GM18520 (cell line): ENCODE measurements around the gene SRSF8.

Experiments
- ATAC-seq: cut with Tn5 transposase; IDR thresholded peaks from one replicate; pipeline ENCODE4 v1.9.1; 2021; ENCODE audit not compliant: unreplicated experiment

The SRSF8 gene

DNA sequence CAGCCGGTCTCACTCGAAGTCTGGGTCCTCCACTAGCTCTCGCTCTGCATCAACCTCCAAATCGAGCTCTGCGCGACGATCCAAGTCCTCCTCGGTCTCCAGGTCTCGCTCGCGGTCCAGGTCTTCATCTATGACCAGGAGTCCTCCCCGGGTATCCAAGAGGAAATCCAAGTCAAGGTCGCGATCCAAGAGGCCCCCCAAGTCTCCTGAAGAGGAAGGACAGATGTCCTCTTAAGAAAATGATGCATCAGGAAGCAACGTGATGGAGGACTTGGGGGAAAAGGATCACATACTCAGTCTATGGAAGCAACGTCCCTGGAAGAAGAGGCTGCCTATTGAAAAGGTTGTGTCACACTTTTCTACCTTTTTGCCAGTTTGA is 1.1 kb downstream of the SRSF8 start:
- no peak for ATAC-seq

DNA sequence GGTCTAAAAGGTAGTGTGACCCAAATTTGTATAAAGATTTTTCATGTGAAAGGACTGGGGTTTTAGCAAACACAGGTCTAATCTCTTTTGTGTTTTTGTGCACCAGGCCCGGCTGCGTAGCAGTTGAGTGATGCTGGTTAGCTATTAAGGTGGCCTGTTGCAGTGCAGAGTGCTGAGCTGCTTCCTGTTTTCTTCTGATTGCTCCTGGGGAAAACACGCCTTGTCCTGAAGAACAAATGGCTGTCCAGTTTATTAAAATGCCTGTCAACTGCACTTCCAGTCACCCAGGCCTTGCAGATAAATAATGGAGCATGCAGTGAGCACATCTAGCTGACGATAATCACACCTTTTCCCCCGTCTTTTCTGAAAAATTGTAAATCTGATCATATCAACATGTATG is 1.8 kb downstream of the SRSF8 start:
- peak; percentile 54 for ATAC-seq

DNA sequence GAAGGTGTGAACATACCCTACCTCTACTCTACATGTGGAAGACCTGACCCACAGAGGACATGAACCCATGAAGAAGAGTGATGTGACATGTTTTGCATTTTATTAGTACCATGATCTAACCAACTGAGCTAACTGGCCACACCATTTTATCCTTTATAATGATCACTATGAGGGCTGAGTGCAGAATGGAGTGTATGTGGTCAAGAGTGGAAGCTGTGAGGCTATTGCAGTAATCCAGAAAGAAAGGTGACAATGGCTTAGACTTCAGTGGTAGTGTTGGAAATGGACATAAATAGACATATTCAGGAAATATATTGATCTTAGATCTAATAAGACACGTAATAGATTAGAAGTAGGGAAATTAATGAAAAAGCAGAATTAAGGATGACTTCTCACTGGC is 3.8 kb downstream of the SRSF8 start:
- ATAC-seq: no peak

DNA sequence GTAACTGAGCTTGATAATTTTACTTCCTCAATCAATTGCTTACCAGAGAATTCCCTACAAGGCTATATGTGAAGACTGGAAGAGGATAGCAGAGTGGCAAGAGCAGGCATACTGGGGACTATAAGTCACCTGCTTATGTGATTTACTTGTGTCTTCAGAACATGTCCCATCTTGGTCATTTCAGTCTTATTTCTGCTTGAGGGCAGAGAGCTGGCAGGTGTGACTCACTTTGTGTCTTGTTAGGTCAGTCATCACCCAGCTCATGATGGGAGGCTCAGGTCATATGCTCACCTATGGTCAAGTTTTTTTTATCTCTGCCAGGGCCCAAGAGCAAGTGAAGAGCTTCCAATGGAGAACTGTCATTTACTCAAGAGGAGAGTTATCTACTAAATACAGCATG is 6.2 kb downstream of the SRSF8 start:
- ATAC-seq: no peak

DNA sequence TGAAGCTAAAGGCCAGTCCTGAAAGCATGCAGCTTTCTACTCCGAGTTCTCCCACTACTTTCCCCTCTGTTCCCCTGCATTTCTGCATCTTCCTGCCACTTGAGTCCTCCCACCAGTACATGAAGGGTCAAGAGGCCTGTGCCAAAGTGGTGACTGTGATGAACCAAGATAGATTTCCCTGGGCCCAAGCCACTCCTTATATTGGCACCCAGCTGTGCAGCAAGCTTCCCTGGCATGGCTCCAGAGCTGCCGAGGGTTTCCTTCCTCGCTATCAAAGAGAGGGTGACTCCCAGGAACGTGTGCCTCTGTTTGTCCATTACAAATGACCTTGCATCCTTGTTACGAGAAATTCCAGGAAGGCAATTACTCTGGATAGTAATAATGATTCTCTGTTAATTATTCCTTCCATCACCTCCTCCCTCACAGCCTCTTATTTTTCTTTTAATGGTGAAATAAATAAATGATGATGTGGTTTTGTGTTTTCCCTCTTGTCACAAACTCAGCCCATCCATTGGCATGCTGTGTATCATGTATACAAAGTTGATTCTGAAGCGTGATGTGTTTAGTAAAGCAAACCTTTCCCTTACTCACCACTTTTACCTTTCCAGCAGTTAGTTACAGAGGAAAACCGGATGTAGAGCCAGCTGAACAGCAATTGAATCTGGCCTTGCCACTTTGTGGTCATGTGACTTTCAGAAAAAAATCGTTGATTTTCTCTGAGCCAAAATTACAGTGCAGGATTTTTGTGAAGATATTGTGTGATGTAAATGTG is 8.3 kb downstream of the SRSF8 start:
- no peak for ATAC-seq

DNA sequence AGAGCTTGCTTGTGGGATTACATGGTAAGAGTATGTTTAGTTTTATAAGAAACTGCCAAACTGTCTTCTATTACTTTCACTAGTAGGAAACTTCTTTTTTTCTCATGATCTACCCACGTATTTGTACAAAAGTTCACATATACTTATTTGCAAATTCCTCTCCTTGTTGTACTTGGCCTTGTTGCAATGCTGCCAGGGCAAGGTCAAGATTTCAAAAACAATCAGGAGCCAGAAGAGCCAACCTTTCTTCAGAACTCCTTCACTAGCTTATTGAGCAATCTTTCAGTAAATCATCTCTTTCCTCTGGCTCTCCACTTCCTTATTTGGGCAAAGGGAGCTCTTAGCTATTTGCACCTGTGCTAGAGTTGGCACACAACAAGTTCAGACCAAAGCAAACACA is 9.7 kb downstream of the SRSF8 start:
- ATAC-seq: no peak

DNA sequence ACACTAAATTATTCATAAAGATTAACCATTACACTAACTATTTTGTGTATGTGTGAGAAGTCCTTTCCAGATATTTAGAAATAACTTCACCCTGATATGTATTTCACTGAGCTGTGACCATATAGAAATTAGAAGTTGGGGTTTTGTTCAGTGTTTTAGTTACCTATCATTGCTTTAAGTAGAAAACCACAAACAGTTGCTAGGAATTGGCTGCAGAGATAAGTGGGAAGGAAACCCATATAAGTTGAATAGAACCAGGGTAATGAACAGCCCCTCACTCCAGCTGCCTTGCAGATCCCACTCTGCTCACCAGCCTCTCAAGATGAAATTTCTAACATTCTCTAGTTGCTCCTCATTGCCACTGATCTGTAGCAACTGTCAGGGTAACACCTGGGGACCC is 10.3 kb downstream of the SRSF8 start:
- ATAC-seq: no peak

DNA sequence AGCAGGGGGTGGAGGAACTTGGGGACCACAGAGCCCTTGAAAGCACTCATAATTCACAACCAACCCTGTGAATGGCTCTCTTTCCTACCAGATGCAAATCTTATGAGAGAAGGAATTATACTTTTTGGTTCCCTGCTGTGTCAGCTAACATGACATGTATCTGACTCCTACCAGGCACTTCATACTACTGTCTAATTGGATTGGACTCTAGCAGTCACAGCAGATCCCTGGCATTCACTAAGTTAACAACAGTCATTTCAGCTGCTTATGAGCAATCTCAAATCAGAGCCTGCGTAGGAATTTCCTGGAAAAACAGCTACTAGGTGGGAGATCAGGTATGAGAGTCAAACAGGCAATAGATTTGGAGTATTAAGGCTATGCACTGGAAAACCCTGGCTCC is 11.8 kb downstream of the SRSF8 start:
- ATAC-seq: no peak

DNA sequence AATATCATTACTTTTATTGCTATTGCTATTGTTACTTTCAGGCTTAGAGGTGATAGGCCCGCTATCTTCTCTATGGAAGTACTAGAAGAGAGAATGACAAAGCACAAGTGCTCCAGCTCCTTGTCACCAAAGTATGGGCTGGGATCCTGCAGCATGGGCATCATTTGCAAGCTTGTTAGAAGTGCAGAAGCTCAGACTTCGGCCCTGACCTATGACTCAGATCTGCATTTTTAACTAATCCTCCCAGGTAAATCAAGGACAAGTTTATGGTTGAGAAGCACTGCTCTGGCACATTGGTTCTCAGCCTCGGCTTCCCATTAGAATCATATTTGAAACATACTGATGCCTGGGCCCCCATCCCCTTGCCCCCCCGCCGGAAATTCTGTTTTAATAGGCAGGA is 14.3 kb downstream of the SRSF8 start:
- no peak for ATAC-seq

DNA sequence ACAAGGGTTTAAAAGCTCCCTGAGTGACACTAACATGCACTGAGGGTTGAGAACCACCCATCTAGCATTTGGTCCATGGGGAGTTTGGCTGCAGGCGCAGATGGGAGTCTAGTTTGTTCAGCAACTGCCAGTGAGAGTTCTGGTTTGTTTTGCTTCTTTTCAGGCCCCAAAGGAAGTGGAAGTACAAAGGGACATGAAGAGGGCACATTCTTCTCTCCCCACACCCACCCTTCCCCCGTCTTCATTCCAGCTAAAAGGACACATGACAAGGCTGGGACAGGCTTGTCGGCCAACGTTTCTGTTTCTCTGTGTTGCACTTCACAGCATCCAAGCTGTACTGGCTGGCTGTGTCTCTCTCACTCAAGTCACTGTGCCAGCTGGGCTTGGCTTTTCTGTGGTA is 14.7 kb downstream of the SRSF8 start:
- no peak for ATAC-seq

DNA sequence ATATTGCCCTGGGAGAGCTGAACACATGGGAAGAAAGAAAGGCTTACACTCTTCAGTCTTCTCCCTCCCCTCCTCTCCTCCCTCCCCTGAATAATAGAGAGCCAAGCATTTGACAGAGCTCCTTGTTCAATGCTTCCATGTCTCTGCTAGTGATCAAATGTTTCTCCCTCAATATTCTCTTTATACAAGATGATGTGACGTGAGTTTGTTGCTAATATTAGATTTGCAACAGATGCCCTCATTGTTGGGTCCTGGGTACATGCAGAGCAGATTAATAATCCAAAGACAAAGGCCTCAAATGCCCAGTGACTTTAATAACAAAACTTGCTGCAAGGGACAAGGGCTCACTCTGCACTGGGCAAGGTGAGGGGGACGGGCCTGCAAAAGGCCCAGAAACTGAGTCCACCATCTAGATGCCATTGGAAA is 15.9 kb downstream of the SRSF8 start:
- ATAC-seq: no peak

DNA sequence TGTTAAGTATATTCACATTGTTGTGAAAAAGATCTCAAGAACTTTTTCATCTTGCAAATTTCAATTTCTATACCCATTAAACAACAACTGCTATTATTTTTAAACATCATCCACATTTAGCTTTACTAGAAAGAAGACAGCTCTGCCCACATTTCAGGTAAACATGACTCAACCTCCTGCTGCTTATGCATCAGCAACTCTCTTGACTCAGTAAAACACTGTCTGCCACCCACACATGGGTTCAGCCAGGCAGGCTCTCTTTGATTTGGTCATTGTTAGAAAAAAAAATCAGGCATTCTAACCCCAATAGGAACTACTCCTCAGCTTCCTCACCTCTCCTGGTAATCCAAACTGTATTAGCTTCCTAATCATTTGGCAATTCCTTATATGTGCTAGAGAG is 17.8 kb downstream of the SRSF8 start:
- peak; percentile 35 for ATAC-seq

DNA sequence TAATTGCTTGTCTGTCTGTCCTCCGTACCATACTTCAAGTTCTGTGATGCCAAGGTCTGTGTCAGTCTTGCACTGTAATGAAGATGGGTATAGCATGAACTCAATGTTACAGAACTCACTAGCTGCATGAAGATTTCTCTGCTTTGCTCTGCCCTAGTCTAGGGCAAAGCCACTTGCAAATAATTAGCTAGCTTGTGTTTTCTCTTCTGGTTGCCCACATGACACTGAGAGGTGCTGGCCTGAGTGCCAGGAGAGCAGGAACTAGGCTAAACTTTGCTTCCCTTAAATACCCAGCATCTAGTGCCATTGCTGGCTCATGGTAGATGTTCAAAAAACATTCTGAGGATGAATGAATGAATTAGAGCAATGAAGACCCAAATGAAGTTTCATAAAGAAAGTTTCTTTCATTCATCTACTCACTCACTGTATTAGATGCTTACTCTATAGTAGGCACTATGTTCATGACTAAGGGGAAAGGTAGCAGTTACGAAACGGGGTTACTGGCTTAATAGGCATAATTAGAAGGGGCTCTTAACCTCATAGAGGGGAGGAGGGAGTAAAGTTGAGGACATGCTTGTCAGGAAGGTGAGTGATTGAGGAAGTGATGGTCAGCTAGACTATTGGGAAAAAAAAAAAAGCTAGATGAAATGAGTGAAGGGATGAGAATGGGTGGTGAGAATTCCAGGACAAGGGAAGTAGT is 18.5 kb downstream of the SRSF8 start:
- ATAC-seq: peak; percentile 14

DNA sequence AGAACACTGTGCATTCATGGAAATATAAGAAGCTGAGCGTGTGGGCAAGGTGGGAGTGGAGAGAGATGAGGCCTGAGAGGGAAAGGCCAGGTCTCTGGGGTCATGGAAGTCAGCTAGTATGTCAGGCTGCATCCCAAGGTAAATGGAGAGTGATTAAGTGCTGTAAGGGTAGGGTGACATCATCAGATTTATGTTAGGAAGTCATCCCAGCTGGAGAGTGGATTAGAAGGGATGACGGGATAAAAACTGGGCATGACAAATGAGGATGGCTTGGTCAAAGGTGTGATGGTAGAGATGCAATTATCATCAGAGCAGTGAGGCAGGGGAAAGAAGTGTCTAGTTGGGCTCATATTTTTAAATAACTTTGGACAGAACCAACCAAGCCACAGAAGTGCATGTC is 19.4 kb downstream of the SRSF8 start:
- no peak for ATAC-seq

DNA sequence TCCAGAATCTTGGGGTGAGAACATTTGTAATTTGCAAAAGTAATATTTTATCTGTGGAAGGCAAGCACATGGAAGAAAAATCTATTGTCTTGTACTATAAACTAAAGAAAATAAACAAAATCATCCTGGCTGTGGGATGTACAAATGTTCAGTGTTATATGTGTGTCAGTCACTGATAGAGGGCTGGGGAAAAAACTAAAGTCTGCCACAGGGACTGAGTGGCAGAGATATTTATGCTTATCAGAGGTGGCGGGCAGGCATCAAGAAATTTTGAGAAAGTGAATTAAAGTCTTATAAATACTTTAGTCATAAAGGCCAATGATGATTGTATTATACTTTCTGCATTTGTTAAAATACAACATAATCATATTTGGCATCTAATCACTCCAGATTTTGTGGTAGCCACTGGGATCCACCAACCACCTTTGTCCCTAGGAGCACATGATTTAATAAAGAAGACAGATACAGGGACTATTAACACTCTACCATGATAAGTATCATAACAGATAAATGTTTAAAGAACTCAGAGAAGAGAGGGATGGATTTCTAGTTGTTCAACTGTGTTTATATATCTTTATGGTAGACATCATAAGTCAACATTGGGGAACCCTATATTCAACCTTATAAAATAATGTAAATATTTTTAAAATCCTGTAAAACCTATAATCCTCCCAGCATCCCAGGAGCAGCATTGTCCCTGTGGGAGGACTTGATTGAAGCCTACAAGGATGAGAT is 20.3 kb downstream of the SRSF8 start:
- ATAC-seq: no peak

DNA sequence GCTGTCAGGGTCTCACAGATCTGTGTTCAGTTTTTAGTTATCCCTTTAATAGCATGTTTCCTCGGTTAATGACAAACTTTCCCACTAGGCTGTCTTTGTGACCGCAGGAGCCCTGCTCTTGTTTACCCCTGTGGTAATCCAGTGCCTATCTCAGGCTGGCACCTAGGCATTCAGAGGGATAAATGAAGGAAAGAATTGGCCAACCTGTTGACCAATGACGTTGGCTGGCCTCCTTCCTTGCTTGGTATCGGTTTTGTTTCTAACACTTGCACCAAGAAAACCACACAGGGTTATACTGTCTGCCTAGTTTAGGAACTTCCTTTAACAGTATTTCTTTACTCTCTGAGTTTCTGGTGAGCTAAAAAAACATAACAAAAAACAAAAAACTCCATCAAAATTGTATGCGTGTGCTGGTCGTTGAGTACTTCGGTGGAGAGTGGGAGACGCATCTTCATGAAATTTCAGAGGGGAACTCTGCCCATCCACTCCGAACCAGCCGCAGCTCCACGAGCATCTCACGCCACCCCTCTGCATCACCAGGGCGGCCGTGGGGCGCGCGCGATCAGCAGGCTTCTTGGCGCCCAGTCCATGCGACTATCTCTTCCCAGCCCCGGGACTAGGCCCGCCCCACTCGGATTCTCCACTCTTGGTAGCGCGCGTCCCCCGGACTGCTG is 22.4 kb downstream of the SRSF8 start:
- peak; percentile 22 for ATAC-seq

DNA sequence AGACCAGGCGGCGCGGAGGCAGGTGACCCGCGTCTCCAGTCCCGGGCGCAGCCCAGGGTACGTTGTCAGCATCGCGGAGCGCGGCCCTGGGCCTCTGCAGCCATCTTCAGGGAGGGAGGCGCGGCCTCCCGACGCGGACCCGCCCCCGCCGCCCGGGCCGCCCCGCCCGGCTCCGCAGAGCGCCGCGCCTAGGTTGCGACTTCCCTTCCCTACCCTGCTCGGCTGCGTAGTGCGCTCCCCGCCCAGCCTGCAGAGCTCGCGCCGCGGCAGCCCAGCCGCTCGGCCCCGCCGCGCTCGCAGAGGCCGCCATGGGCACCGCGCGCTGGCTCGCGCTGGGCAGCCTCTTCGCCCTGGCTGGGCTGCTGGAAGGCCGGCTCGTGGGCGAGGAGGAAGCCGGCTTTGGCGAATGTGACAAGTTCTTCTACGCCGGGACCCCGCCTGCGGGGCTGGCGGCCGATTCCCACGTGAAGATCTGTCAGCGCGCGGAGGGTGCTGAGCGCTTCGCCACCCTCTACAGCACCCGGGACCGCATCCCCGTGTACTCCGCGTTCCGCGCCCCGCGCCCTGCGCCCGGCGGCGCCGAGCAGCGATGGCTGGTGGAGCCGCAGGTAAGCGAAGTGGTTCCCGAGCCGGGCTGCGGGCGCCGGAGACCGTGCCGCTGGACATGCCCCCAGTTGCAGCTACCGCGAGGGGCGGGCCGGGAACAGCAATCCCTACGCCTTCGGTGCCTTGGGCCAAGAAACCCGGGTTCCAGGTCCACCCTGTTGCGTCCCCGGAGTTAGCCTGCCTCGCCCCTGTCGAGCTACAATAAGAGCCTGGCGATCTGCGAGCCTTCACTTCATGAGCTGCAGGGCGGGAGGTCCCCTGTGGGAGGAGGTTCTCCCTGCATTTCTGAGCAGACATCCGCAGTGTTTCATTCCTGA is 23.2 kb downstream of the SRSF8 start, which contains the start of gene ENDOD1:
Gene ENDOD1, plus strand, starts transcription at position 227 of the 923 bp plus-strand sequence. Its CDS starts 82 bp downstream, at position 309.
- peak; percentile 84 for ATAC-seq

DNA sequence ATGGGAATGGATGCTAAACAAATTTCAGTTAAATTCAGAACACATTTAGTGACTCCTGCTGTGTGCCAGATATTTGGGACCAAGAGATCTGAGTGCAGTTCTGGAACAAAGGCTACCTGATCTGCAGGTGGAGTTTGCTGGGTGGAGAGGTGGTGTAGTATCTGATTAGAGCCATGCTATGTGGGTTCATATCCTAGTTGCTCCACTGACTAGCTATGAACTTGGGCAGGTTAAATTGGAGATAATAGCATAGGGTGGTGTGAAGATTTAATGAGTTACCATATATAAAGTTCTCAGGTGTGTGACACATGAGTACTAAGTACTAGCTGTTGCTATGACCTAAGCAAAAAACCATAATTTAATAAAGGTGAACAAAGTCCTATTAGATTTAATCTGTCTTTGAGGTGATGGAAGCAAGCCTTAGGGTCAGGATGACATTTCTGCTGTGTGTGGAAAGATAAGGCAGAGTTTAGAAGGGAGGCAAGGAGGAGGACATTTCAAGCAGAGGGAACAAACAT is 25.0 kb downstream of the SRSF8 start:
- ATAC-seq: no peak

DNA sequence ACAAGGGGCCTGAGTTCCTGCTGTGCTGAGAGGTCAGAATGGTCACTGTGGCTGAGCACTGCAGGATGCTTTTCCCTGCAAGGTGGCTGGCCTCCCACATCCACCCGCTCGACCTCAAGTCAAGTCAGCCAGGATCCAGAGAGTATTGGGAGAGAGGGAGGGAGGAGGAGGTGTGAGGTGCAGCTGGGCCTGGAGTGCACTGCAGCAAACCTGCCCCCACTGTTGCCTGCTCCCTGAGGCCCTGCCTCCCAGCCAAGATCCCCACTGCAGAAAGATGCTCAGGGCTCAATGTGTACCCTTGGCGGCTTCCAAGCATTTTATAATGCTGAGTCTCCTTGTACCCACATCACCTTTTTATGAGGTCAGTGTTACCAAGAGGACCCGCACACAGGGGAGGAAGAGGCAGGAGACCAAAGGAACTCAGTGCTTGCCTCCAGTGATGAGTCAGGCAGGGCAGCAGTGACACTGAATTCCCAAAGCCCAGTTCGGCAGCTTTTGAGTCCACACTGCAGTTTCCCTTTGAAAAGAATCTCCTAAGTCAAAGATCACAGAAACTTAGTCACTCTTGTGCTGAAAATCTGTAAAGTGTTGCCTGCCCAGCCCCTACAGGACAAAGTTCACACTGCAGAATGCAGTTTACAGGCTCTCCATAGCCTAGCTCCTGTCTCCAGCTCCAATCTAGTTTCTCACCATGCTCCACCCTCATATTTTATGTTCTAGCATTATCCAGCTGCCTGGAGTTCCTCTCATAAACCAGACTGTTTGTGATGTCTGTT is 26.0 kb downstream of the SRSF8 start:
- ATAC-seq: no peak
